ENCODE results near the gene SLC25A22.

SLC25A22 gene

GRCh38 chr11:834371-835316, 36.6 kb upstream of the SLC25A22 start:
- no peak for FAIRE-seq
- DNase-seq (ENCODE audit: insufficient read length, low spot score): no peak

DNA sequence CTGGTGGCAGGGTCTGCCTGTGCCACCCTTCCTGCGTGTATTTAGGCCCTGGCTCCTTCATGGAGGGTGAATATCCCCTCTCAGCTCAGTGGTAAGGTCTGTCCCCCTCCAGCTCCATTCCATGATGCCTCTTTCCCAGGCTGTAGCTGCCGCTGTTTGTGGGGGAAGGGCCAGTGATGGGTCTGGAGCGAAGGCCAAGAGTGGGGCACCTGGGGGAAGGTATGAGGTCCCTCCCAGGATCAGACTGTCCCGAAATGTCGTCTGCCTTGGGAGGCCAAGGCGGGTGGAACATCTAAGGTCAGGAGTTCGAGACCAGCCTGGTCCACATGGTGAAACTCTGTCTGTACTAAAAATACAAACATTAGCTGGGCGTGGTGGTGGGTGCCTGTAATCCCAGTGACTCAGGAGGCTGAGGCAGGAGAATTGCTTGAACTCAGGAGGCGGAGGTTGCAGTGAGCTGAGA, 35.8 kb upstream of the SLC25A22 start:
- no peak for FAIRE-seq
- no peak for DNase-seq (ENCODE audit: insufficient read length, low spot score)

GRCh38 chr11:833114-833791, 35.2 kb upstream of the SLC25A22 start:
- FAIRE-seq (no peak), DNase-seq (ENCODE audit: insufficient read length, low spot score) (no peak)

- DNase-seq (ENCODE audit: insufficient read length, low spot score) (peak; percentile 87), FAIRE-seq (no peak)
Observed at GRCh38 chr11:832529-833113, 34.5 kb upstream of the SLC25A22 start, which contains the start of gene CD151. TSS of gene CD151 (plus strand) at chr11:832952. CDS start at chr11:836070, 3,118 bp downstream.

- DNase-seq (ENCODE audit: insufficient read length, low spot score) (no peak), FAIRE-seq (no peak)
Observed at GRCh38 chr11:831961-832528, 34.0 kb upstream of the SLC25A22 start.

DNA sequence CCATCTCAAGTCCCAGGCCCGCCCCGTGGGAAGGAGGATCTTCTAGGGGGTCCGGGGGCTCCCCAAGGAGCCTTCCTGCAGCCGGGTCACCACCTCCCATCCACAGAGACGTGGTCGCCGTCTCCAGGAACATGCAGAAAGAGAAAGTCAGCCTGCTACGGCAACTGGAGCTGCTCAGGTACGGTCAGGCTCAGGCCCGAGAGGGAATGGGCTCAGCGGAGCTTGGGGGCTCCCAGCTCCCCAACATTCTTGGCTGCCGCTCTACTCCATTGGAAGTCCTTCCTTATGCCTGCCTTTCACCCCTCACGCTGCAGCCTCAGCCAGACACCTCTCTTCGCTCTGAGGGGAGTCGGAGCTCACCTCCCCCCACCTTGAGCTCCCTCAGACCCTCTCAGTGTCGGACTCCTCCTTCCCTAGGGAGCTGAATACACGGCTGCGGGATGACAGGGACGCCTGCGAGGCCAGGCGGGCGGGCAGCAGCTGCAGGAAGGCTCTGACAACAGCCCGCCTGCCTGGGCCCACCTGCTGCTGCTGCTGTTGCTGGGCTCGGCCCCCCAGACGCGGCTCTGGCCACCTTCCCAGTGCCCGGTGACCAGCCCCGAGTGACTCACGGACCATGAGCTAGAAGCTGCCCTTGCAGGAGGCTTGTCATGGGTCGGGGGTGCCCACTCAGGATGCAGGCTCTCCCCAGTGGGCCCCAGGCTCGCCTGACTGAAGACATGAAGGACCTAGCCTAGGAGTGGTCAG, 33.2 kb upstream of the SLC25A22 start:
- DNase-seq (ENCODE audit: insufficient read length, low spot score) (no peak), FAIRE-seq (no peak)

- peak; percentile 86 for FAIRE-seq
- DNase-seq (ENCODE audit: insufficient read length, low spot score): peak; percentile 83
Observed at GRCh38 chr11:830295-831117, 32.4 kb upstream of the SLC25A22 start.

GRCh38 chr11:829847-830294, 31.8 kb upstream of the SLC25A22 start:
- no peak for DNase-seq (ENCODE audit: insufficient read length, low spot score)
- no peak for FAIRE-seq

GRCh38 chr11:829176-829846, 31.2 kb upstream of the SLC25A22 start:
- FAIRE-seq (peak; percentile 51), DNase-seq (ENCODE audit: insufficient read length, low spot score) (no peak)

- DNase-seq (ENCODE audit: insufficient read length, low spot score) (no peak), FAIRE-seq (no peak)
Observed at GRCh38 chr11:828506-829175, 30.6 kb upstream of the SLC25A22 start.

DNA sequence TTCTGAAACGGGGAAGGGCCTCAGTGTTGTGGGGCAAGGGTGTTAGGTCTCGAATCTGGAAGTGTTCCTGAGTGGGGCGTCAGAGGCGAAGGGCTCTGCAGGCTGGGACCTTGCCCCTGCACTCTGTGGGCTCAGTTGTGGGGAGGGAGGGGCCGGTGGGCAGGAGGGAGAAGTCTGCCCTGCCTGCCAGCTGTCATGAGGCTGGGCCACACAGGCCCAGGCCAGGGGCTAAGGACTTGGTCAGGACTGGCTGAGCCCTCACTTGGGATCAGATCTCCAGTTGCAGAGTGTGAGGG, 29.8 kb upstream of the SLC25A22 start, which contains the start of gene CRACR2B:
Gene CRACR2B (plus strand): TSS at position 23 of the 296 bp plus-strand sequence. CDS start 689 bp downstream, outside the sequence.
- FAIRE-seq (no peak), DNase-seq (ENCODE audit: insufficient read length, low spot score) (no peak)

DNA sequence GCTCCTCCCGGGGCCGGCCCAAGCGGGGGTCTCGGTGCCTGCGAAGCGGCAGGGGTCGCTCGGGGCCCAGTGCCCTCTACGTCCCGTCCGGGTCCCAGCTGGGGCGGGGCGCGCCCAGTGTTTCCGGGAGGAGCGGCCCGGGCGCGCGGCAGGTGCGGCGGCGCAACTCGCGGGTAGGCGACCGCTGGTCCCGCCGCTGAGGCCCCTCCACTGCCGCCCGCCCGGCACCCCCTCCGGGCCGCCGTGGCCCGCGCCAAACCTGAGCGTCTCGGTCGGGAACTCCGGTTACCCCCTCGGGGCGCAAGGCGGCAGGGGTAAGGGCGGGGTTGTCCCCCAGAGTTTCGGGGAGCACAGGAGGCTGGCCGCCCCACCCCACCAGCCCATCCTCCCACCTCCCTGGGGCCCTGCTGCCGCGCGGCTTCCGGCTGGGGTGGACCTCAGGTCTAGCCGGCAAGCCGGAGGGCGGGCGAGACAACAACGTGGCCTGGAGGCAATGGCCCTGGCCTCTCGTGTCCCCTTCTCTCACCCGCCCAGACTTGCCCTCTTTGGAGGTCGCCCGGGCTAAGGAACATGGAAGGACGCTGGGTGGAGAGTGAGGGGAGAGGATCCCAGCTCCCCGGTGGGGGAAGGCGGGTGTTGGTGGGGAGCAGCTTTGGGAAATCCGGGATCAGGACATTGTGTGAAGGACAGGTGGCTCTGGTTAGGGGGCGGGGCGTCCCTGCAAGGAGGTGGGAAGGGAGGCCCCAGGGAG, 29.2 kb upstream of the SLC25A22 start:
- peak; percentile 84 for FAIRE-seq
- DNase-seq (ENCODE audit: insufficient read length, low spot score): no peak

GRCh38 chr11:826836-827145, 28.7 kb upstream of the SLC25A22 start:
- no peak for DNase-seq (ENCODE audit: insufficient read length, low spot score)
- FAIRE-seq: peak; percentile 88

- FAIRE-seq: peak; percentile 68
Observed at GRCh38 chr11:826227-826621, 28.1 kb upstream of the SLC25A22 start.

DNA sequence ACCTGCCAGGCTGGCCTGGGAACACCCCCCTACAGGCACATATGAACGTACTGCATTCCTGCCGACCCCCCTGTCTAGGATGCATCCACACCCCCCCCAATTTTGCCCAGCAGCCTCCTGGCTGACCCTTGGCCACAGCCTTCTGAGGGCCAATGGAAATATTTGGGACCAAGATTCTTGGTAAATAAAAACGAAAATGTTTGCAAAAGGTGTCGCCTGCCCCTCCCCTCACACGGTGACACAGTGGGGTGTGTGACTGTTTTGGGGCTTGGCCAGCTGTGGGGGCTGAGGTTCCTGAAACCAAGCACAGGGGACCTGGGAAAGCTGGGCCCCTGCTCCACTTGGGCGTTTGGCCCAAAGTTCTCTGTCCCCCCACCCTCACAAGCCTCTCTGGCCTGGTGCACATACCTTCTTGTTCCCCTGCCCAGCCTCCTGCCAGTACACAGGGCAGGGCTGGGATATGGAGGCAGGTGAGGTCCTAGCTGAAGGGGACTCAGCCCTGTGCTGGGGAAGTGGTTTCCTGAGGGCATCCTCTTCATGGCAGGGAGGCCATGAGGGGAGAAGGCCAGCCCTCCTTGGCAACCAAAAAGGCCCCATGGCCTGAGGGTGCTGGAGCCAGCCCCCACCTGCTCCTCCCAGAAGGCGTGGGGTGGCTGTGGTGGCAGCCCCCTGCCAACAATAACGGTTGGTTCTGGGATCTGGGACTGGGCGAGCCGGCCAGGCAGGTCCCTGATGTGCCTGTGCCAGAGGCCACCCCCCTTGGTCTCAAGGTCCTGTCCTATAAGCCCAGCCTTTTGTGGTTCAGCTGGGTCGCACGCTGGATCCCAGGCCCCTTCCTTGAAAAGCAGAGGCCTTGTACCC, 27.5 kb upstream of the SLC25A22 start:
- no peak for FAIRE-seq

More at GRCh38 chr11:826227-826621, 28.1 kb upstream of the SLC25A22 start:
- no peak for DNase-seq (ENCODE audit: insufficient read length, low spot score)

DNA sequence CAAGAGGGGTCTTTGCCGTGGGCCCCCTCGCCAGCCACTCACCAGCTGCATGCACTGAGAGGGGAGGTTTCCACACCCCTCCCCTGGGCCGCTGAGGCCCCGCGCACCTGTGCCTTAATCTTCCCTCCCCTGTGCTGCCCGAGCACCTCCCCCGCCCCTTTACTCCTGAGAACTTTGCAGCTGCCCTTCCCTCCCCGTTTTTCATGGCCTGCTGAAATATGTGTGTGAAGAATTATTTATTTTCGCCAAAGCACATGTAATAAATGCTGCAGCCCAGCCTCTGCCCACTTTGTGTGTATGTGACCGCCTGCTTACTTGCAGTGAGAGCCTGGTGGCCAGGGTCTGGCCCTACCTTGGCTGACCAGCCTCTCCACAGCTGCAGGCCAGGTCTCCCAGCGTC, 26.9 kb upstream of the SLC25A22 start:
- no peak for FAIRE-seq
- no peak for DNase-seq (ENCODE audit: insufficient read length, low spot score)

More for the DNA sequence above, 27.5 kb upstream of the SLC25A22 start:
- DNase-seq (ENCODE audit: insufficient read length, low spot score): no peak
